WTC11 (cell line): ENCODE measurements around the gene CLEC16A.

Source experiments
- AFF4 ChIP-seq: sonication (generic); formaldehyde crosslinking; IDR thresholded peaks from 2 replicates; pipeline ENCODE4 v1.8.1; 2023; ENCODE audit warnings: mild to moderate bottlenecking, missing genetic modification reagents, borderline replicate concordance
- ATF2 ChIP-seq: sonication (generic); formaldehyde crosslinking; IDR thresholded peaks from 2 replicates; pipeline ENCODE4 v1.8.1; 2022; ENCODE audit warnings: low read depth, missing genetic modification reagents, borderline replicate concordance
- CTCF ChIP-seq: fragments of 200-600 bp; IDR thresholded peaks from 2 replicates; pipeline ENCODE4 v1.8.0; 2022; ENCODE audit warnings: antibody characterized with exemption
- ERG ChIP-seq: fragments of 250-450 bp; sonication (Bioruptor Pico); IDR thresholded peaks from 2 replicates; pipeline ENCODE4 v1.8.0; 2021; ENCODE audit warnings: mild to moderate bottlenecking
- FOXP4 ChIP-seq: sonication (generic); formaldehyde crosslinking; IDR thresholded peaks from 2 replicates; pipeline ENCODE4 v1.8.0; 2022; ENCODE audit warnings: mild to moderate bottlenecking, missing genetic modification reagents
- NFYB ChIP-seq: sonication (generic); formaldehyde crosslinking; conservative IDR thresholded peaks from 2 replicates; pipeline ENCODE4 v1.8.0; 2022; ENCODE audit warnings: low read depth, missing genetic modification reagents
- ZBTB21 ChIP-seq: sonication (generic); formaldehyde crosslinking; IDR thresholded peaks from 2 replicates; pipeline ENCODE4 v1.8.1; 2023; ENCODE audit warnings: mild to moderate bottlenecking, missing genetic modification reagents, borderline replicate concordance
- ZNF281 ChIP-seq: sonication (generic); formaldehyde crosslinking; IDR thresholded peaks from 2 replicates; pipeline ENCODE4 v1.8.0; 2023; ENCODE audit warnings: mild to moderate bottlenecking, missing genetic modification reagents
- ZNF532 ChIP-seq: fragments of 250-450 bp; sonication (Bioruptor Pico); IDR thresholded peaks from 2 replicates; pipeline ENCODE4 v1.9.0; 2021; ENCODE audit warnings: mild to moderate bottlenecking, borderline replicate concordance

- no peak for TF ChIP-seq ERG (CRISPR knock-in tag)
- TF ChIP-seq ATF2 (CRISPR knock-in tag), result no peak
- no peak for TF ChIP-seq CTCF
- no peak for TF ChIP-seq AFF4 (CRISPR knock-in tag)
- no peak for TF ChIP-seq ZBTB21 (CRISPR knock-in tag)
- TF ChIP-seq ZNF532 (CRISPR knock-in tag), result no peak
- no peak for TF ChIP-seq FOXP4 (CRISPR knock-in tag)
- TF ChIP-seq ZNF281 (CRISPR knock-in tag), result no peak
- no peak for TF ChIP-seq NFYB (CRISPR knock-in tag)
Observed at GRCh38 chr16:11051879-11052808, 107.8 kb downstream of the CLEC16A start.
